Spleen (tissue), 11 donors: ENCODE measurements around the gene ETV4. TPM values are rescaled to one million over a fixed set of nuclear protein-coding genes. Genes with fewer than 3 reads are reported as not detected.

Experiments used
- DNase-seq: peaks from one replicate; pipeline ENCODE4 v3.0.0-alpha.2; 2020
- H3K27ac ChIP-seq, 8 donors: fragments of 200-600 bp; sonication (generic) in 7 of 8; 1 replicate in 4 of 8; 2 replicates in 4 of 8; pipeline versions ENCODE4 v1.5.0 to v1.8.0; 2016 to 2021; ENCODE audit warnings: inconsistent platforms in 4 of 8, mild to moderate bottlenecking in 4 of 8, moderate library complexity in 1 of 8
- H3K27me3 ChIP-seq, 7 donors: fragments of 200-600 bp; sonication (generic) in 6 of 7; replicated peaks in 1 of 7; 1 replicate in 4 of 7; 2 replicates in 3 of 7; pipeline versions ENCODE4 v1.5.0 to v1.8.0; 2016 to 2021; ENCODE audit warnings: inconsistent platforms in 3 of 7, mild to moderate bottlenecking in 1 of 7
- H3K36me3 ChIP-seq, 6 donors: fragments of 200-600 bp; sonication (generic) in 5 of 6; 1 replicate in 4 of 6; 2 replicates in 2 of 6; pipeline versions ENCODE4 v1.5.0 to v1.8.0; 2016 to 2021; ENCODE audit warnings: inconsistent platforms in 2 of 6
- H3K4me1 ChIP-seq, 6 donors: fragments of 200-600 bp; sonication (generic) in 5 of 6; 1 replicate in 3 of 6; 2 replicates in 3 of 6; pipeline versions ENCODE4 v1.5.0 to v1.8.0; 2016 to 2021; ENCODE audit warnings: inconsistent platforms in 3 of 6
- H3K4me3 ChIP-seq, 8 donors: fragments of 200-600 bp; sonication (generic) in 7 of 8; 1 replicate in 4 of 8; 2 replicates in 4 of 8; pipeline versions ENCODE4 v1.5.0 to v1.8.0; 2016 to 2021; ENCODE audit warnings: inconsistent platforms in 4 of 8, mild to moderate bottlenecking in 4 of 8, moderate library complexity in 2 of 8
- H3K9me3 ChIP-seq, 8 donors: fragments of 200-600 bp; sonication (generic) in 7 of 8; 1 replicate in 4 of 8; 2 replicates in 4 of 8; pipeline versions ENCODE4 v1.5.0 to v1.8.0; 2016 to 2021; ENCODE audit warnings: inconsistent platforms in 4 of 8
- POLR2A ChIP-seq, 3 donors: fragments of 450-650 bp; IDR thresholded peaks; one replicate each; pipeline ENCODE4 v1.5.1; 2017; ENCODE audit warnings: antibody characterized with exemption in 3 of 3, mild to moderate bottlenecking in 1 of 3
- POLR2AphosphoS5 ChIP-seq, 3 donors: sonication (generic); formaldehyde crosslinking; IDR thresholded peaks; one replicate each; pipeline ENCODE4 v1.5.1; 2017; ENCODE audit warnings: antibody characterized with exemption in 3 of 3
- WGBS, 5 donors: extraction: QIAGEN DNeasy Blood & Tissue Kit in 3 of 5; methylation state at CpG; one replicate each; pipeline versions ENCODE4 v1.1.5 to v1.1.7; 2013 to 2018; 5-methylcytosine and 5-hydroxymethylcytosine counted together
- intact Hi-C: fragments of 100-400 bp; cut with DNase I; formaldehyde crosslinking; loops from one replicate; pipeline ENCODE4 v1.15.0; 2023; ENCODE audit warnings: low total_unique reads
- polyA plus RNA-seq, 3 donors: library from polyadenylated mRNA; stranded (reverse); fragments of 200-250 nt; gene quantifications; one replicate each; pipeline ENCODE4 v1.2.1, GENCODE V29; 2013
- total RNA-seq, 7 donors: library from RNA; depleted of rRNA in 3 of 7; stranded (reverse); fragments of >200 nt in 3 of 7; fragmentation: NEBNext Ultra II Directional in 4 of 7; extraction: Animal tissue kit (Norgen Biotek cat#: 25700) in 4 of 7; gene quantifications; one replicate each; pipeline versions ENCODE4 v1.1.0 to v1.2.1, GENCODE V29; 2016 to 2021
- TF ChIP-seq, protein P1 (sequence below), 11 experiments: fragments of 200-600 bp in 7 of 11; fragments of 450-650 bp in 4 of 11; sonication (generic) in 4 of 11; IDR thresholded peaks in 8 of 11; conservative IDR thresholded peaks in 3 of 11; 1 replicate in 7 of 11; 2 replicates in 4 of 11; pipeline versions ENCODE4 v1.4.0 to v1.8.0; 2016 to 2021; ENCODE audit warnings: antibody characterized with exemption in 11 of 11, inconsistent platforms in 4 of 11, mild to moderate bottlenecking in 1 of 11
- donor health status: healthy with polysubstance abuse.
- donor health status: DM: no; HTN: no; CAD: no; lungs with moderate emphysema.
- donor health status: DM: no; HTN: no; CAD: no.
- donor health status: Bipolar disorder and iron deficiency.
- donor health status: healthy.
- donor health status: DM: no; HTN: no; CAD: no.
- donor health status: DM: yes; HTN: yes; CAD: no.

Gene ETV4
- total and polyA plus RNA-seq, 10 donors = 0.17 to 0.97 (median 0.53) TPM; not detected in 3

DNA sequence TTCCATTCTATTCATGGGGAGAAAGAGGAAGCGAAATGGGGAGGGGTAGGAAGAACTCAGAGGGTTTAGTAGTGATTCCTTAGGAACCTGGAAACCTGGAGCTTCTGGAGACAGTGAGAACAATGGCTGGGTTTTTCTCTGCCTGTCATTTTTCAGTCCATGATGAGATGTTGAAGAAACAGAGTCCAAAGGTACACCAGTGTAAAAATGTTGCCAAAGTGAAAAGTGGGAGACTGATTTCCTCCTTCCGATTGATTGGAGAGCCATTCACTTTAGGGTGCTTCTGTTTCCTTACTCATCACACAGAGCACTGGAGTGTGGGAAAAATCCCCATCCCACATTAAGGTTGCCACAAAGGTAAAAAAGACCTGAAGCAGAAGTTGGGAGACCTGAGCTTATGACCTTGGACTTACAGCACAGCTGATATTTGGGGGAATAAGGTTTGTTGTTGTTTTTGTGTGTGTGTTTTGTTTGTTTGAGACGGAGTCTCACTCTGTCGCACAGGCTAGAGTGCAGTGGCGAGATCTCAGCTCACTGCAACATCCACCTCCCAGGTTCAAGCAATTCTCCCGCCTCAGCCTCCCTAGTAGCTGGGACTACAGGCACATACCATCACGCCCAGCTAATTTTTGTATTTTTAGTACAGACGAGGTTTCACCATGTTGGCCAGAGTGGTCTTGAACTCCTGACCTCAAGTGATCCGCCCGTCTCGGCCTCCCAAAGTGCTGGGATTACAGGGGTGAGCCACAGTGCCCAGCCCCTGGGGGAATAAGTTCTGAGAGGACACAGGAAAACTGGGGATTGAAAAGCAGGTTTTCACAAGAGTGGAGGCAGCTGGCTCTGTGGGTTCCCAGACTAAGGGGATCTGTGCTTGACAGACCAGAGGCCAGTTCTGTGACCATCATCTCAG lies 63.8 kb downstream of the ETV4 start:
- Histone ChIP-seq H3K4me1 (peaks cover 27 to 45% (median 40%) of the 10 kb centered on the region in 6 donors), H3K27ac (peak overlapping the region in 4 of 8 donors; percentile 73 to 91 (median 87)), H3K4me3 (no peak overlapping the region), H3K36me3 (no peaks in the 10 kb centered on the region), H3K27me3 (no peaks in the 10 kb centered on the region), H3K9me3 (no peaks in the 10 kb centered on the region)
- 84 to 90% (median 87%) methylated on average over 11 of the region's 11 CpGs for WGBS, 5 donors
- no peak for DNase-seq
- intact Hi-C loops = no loop called here
- TF ChIP-seq POLR2A (IDR thresholded peaks at IDR 0.05) = no peak
- TF ChIP-seq, protein P1, sequence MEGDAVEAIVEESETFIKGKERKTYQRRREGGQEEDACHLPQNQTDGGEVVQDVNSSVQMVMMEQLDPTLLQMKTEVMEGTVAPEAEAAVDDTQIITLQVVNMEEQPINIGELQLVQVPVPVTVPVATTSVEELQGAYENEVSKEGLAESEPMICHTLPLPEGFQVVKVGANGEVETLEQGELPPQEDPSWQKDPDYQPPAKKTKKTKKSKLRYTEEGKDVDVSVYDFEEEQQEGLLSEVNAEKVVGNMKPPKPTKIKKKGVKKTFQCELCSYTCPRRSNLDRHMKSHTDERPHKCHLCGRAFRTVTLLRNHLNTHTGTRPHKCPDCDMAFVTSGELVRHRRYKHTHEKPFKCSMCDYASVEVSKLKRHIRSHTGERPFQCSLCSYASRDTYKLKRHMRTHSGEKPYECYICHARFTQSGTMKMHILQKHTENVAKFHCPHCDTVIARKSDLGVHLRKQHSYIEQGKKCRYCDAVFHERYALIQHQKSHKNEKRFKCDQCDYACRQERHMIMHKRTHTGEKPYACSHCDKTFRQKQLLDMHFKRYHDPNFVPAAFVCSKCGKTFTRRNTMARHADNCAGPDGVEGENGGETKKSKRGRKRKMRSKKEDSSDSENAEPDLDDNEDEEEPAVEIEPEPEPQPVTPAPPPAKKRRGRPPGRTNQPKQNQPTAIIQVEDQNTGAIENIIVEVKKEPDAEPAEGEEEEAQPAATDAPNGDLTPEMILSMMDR (IDR thresholded peaks at IDR 0.05 in 8 of 11, conservative IDR thresholded peaks at IDR 0.05 in 3 of 11) = no peak
- TF ChIP-seq POLR2AphosphoS5 (IDR thresholded peaks at IDR 0.05) = no peak

DNA sequence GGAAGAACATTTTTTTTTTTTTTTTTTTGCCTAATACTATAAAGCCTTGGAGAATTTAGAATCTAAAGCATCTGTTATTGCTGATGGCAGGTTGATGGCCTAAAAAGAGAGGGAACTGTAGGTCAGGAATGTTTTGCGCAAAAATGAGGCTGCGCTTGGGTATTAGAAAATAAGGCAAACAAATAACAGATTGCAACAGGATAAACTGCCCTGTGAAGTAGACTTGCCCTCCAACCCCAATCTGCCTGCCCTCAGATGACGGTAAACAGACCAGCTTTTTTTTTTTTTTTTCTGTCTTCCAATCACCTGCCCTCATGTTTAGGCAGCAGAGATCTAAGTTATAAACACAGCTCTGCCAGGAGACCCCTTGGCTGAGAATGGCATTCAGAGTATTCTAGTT lies 66.2 kb downstream of the ETV4 start:
- H3K27me3 ChIP-seq = no peaks in the 10 kb centered on the region
- H3K27ac ChIP-seq = no peak overlapping the region
- no peaks in the 10 kb centered on the region for H3K36me3 ChIP-seq
- intact Hi-C loops = loop anchor here (2.0 kb wide), 1 partner anchor 85 kb away; no protein-coding TSS in a partner anchor
- no peaks in the 10 kb centered on the region for H3K9me3 ChIP-seq
- H3K4me1 ChIP-seq = peaks cover 10 to 21% (median 16%) of the 10 kb centered on the region in 6 donors
- no peak for TF ChIP-seq POLR2AphosphoS5 (IDR thresholded peaks at IDR 0.05)
- TF ChIP-seq POLR2A (IDR thresholded peaks at IDR 0.05) = no peak
- TF ChIP-seq, protein P1 (IDR thresholded peaks at IDR 0.05 in 8 of 11, conservative IDR thresholded peaks at IDR 0.05 in 3 of 11) = no peak
- WGBS, 5 donors = 91 to 95% (median 94%) methylated on average over 3 of the region's 3 CpGs
- DNase-seq = no peak
- H3K4me3 ChIP-seq = no peak overlapping the region

Other genes with a start within 250 kb of the ETV4 start
- 10 to 100 TPM in 6 of 7 donors, 1 to 10 TPM in 1; 9.9 to 30.4 (median 18.6) TPM for gene ARL4D, start 147.3 kb downstream of the ETV4 start, total RNA-seq
- 1 to 10 TPM; 4.6 to 9.6 (median 7.2) TPM for gene ARL4D, start 147.3 kb downstream of the ETV4 start, polyA plus RNA-seq
- gene DHX8, start 62.4 kb downstream of the ETV4 start, total RNA-seq = 10 to 100 TPM; 37.8 to 63.3 (median 55.4) TPM
- 10 to 100 TPM; 20.4 to 25.6 (median 22.8) TPM for gene DHX8, start 62.4 kb downstream of the ETV4 start, polyA plus RNA-seq
- gene MEOX1, start 115.6 kb upstream of the ETV4 start, total RNA-seq = 10 to 100 TPM in 6 of 7 donors, 1 to 10 TPM in 1; 4.1 to 46.9 (median 32.9) TPM
- 10 to 100 TPM in 1 of 3 donors, 1 to 10 TPM in 2; 5.6 to 14.8 (median 7.5) TPM for gene MEOX1, start 115.6 kb upstream of the ETV4 start, polyA plus RNA-seq
- not detected for gene SOST, start 212.5 kb upstream of the ETV4 start, total RNA-seq
- under 1 TPM in 1 of 3 donors, not detected in 2; 0.04 TPM for gene SOST, start 212.5 kb upstream of the ETV4 start, polyA plus RNA-seq
- 10 to 100 TPM; 55.0 to 96.2 (median 87.5) TPM for gene DUSP3, start 232.6 kb upstream of the ETV4 start, total RNA-seq
- gene DUSP3, start 232.6 kb upstream of the ETV4 start, polyA plus RNA-seq = 10 to 100 TPM; 25.7 to 45.7 (median 32.1) TPM
- under 1 TPM in 4 of 7 donors, not detected in 3; 0.17 to 0.32 (median 0.20) TPM for gene CFAP97D1, start 234.1 kb upstream of the ETV4 start, total RNA-seq
- gene CFAP97D1, start 234.1 kb upstream of the ETV4 start, polyA plus RNA-seq = under 1 TPM in 1 of 3 donors, not detected in 2; 0.06 TPM